ENCODE data around the gene A2M.

The A2M gene

DNA sequence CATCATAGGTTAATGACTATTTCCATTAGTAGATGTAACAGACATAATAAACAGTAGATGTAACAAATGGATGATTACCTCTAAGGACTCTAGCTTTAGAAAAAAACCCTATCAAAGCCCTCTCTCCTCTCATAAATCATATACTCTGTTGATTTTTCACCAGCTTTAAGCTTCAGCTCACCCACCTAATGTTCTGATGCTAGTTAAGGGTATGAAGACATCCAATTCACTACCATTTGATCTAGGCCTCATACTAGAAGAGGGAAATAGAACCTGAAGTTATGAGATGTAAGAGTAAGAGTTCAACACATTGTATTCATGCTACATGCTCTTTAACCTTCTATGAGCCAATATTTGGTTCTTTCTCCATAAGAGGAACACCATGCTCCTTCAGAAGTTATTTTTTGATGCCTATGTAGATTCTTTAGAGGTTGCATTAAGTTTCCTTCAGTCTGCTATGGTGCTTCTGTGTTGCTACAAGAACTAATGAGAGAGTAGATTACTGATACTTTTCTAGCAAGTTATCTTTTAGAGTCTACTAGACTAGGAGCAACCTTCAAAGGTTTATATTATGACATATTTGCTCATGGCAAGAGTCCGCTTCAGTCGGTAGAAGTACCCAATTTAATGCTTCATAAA, 16.0 kb downstream of the A2M start:
- DNase-seq (ENCODE audit: low read depth in 4 of 4, low spot score in 1 of 4) = no peak

DNA sequence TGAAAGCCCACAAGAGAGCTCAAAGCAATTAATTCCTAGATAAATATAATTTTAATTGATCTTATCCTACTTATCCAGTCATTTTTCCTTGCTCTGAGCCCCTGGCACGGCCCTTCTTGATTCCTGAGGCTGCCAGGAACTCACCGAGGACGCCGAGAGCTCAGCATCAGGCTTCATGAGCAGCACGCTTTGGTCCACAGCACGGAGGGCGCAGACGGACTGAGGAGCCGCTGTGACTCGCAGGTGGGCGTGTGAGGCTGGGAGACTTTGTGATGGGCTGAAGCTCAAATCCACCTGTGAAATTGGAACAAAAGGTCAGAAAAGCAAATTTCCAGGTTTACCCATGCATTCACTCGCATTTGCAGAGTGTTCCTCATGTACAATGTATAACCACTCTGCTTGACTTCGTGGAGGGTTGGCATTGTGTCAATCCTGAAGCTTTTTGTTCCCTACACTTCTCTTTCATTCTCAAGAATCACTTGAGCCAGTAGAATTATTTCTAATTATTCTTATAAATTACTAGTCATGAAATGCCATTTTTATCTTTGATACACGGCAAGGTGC, 17.2 kb downstream of the A2M start:
- DNase-seq (ENCODE audit: low read depth in 4 of 4, low spot score in 1 of 4) = no peak

DNA sequence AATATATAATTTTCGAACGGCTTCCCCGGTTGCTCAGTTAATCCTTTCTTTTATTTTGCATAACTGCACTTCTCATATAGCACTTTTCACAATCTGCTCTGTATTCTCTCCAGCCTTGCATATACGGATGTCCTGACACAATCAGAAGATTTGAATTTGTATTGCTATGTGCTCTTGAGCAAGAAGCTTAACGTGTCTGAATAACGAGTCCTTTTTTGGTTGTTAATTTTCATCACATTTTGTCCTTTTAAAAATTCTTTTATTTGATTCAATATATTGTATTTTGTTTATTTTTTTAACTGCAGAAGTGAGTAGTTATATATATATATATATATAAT, 17.6 kb downstream of the A2M start:
- DNase-seq (ENCODE audit: low read depth in 4 of 4, low spot score in 1 of 4) = no peak

DNA sequence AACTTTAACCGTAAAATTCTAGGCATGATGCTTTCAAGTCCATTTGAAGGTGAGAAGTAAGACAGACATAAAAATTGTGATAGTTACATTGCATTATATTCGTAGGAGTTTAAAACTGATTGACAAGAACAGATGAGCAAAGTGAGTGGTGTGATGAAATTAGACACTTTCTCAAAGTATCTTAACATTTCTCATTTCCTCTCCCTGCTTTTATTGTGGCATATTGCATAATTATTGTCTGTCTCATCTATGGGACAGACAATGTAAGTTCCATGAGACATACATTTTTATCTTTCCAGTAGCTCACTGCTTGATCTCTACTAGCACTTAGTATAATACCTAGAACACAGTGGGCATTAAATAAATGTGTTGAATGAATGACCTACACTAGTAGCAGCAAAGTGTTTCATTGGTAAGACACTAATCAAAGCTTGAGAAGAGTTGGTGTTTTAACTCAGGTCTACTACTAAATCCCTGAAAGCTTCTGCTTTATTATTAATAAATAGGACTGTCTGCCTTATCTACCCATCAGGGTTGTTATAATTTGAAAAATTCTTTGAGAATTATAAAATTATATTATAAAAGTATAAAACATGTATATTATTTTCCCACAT, 19.0 kb downstream of the A2M start:
- no peak for DNase-seq (ENCODE audit: low read depth in 4 of 4, low spot score in 1 of 4)

DNA sequence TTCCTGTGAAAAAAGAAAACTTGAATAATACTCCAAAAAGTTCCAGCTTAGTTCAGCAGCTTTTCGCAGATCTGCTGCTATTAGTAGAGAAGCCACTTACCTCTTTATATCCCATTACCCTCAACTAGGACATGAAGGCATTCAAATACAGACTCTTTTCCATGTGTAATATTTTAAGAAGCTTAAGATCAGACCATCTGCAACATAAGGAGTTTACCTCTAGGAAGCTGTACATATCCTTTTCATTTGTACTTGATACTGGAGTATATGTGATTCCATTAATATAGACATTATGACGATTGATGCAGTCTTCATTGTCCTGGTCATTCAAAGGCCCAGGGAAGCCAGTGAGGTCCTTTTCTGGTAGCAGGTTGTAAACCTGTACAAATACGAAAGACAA, 20.4 kb downstream of the A2M start:
- no peak for DNase-seq (ENCODE audit: low read depth in 4 of 4, low spot score in 1 of 4)

- no peak for DNase-seq (ENCODE audit: low read depth in 4 of 4, low spot score in 1 of 4)
Observed at GRCh38 chr12:9094512-9095206, 21.1 kb downstream of the A2M start.

DNA sequence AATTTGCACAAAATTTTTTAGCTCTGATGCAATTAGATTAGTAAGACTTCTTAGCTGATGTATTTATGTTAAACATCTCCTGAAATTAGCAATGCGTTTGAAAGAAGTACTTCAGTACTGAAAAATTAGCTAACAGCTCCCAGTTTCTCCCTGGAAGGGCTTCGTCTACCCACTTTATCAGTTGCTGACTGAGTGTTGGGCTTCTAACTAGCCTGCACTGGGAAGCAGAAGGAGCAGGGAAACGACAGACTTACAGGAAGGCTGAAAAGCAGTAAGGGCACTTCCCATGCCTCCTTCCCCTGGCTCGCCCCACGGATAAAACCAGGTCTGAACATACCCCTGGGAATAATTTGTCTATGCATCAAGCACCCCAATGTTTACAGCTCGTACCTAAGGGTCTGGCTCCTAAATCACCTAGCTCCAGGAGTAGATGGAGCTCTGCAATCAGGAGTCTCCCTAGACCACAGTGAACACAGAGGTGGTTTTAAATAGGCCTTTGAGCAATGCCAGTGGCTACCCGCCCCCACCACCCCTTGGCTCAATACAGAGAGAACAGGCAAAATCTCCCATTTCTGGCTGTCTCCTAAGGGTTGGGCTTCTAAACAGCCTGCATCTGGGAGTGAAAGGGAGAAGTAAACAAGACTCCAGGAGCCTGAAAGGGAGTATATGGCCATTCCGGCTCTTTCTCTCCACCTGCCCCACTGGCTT, 23.7 kb downstream of the A2M start:
- DNase-seq (ENCODE audit: low read depth in 4 of 4, low spot score in 1 of 4) = no peak

- DNase-seq (ENCODE audit: low read depth in 4 of 4, low spot score in 1 of 4) = no peak
Observed at GRCh38 chr12:9090220-9090619, 25.5 kb downstream of the A2M start.

DNA sequence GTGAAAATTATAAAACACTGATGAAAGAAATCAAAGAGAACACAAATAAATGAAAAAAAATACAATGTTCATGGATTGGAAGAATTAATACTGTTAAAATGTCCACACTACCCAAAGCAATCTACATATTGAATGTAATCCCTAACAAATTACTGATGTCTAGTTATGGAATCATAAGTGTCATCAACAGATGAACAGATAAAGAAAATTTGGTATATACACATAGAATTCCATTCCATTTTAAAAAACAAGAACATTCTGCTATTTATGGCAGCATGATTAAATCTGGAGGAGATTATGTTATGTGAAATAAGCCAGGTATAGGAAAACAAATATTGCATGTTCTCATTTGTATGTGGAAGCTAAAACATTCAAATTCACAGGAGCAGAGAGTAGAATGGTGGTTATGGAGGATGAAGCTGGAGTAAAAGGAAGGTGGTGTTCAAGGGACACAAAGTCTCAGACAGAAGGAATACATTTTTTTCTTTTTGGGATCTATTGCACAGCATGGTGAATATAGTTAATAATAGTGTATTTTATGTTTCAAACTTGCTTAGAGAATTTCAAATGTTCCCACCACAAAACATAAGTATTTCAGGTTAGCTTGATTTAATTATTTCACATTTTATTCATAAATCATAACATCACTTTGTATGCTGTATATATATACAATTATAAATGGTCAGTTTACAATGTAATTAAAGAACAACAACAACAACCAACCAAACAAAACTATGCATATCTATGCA, 28.5 kb downstream of the A2M start:
- no peak for DNase-seq (ENCODE audit: low read depth in 4 of 4, low spot score in 1 of 4)

GRCh38 chr12:9086087-9086486, 29.6 kb downstream of the A2M start:
- DNase-seq (ENCODE audit: low read depth in 4 of 4, low spot score in 1 of 4) = no peak

- DNase-seq (ENCODE audit: low read depth in 4 of 4, low spot score in 1 of 4) = no peak
Observed at GRCh38 chr12:9084417-9084816, 31.3 kb downstream of the A2M start.

DNA sequence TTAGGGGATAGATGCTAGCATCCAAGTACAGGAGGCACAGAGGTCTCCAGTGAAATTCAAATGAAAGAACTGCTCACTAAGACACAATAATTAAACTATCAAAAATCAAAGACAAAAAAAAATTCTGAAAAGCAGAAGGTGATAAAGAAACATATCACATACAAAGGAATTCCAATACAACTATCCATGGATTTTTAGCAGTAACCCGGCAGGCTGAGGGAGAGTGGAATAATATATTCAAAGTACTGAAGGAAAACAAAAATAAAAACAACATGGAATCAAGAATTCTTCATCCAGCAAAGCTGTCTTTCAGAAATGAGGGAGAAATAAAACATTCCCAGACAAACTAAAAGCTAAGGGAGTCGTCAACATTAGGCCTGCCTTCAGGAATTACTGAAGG, 31.9 kb downstream of the A2M start:
- no peak for DNase-seq (ENCODE audit: low read depth in 4 of 4, low spot score in 1 of 4)

DNA sequence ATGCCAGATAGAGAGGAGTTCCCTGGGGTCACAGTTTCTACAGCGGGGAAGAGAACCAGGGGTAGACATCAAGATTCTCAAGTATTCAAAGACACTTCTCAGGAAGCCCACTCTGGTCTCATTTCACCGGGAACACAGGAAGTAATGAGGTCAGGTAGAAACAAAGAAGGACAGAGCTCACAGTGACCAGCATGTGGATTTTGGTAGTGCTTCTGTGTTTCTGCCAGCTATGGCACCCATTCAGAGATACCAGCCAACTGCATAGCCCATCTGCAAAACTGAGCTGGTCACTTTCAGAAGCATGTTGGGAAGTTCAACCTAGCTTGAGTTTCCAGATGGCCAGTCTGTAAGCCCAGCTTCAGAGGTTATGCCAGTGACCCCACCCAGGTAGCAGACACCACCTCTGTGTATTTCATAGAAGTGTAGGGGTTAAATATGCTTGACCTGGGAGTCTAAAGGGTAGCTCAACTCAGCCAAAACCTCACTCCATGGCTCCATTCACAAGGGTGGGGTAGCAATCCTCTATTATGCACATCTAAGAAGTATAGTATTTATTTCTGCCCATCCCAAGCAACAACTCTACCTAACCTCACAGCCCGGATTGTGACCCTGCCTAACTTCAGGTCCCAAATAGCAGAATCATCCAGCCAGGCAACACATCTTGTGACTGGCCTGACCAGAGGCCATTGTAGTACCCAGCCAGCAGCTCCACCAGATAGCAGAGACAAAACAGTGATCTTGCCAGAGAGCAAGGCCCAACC, 33.9 kb downstream of the A2M start:
- DNase-seq (ENCODE audit: low read depth in 4 of 4, low spot score in 1 of 4) = no peak

GRCh38 chr12:9079883-9080675, 35.6 kb downstream of the A2M start:
- no peak for DNase-seq (ENCODE audit: low read depth in 4 of 4, low spot score in 1 of 4)

GRCh38 chr12:9079082-9079481, 36.6 kb downstream of the A2M start:
- DNase-seq (ENCODE audit: low read depth in 4 of 4, low spot score in 1 of 4) = no peak

GRCh38 chr12:9077152-9078031, 38.3 kb downstream of the A2M start:
- DNase-seq (ENCODE audit: low read depth in 4 of 4, low spot score in 1 of 4) = no peak

- DNase-seq (ENCODE audit: low read depth in 4 of 4, low spot score in 1 of 4) = no peak
Observed at GRCh38 chr12:9076733-9077132, 39.0 kb downstream of the A2M start.

DNA sequence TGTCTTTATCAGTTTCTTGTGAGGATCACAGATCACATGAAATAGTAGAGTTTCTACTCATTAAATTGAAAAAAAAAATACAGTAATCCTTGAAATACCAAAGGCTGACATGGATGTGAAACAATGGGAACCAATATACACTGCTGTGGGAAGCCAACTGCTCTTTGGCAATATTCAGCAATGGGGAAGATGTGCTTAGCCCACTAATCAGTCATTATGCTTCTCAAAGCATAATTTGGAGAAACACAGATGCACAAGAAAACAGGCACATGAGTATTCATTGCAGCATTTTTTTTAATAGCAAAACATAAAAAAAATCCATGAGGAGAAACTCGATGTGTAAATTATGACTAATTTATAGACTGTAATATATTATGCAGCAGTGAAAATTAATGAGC, 40.6 kb downstream of the A2M start:
- DNase-seq (ENCODE audit: low read depth in 4 of 4, low spot score in 1 of 4) = no peak

All from stimulated activated CD4-positive, alpha-beta T cell treated with anti-CD3 and anti-CD28 coated beads, Interleukin-1b, Interleukin-23, amount 100 ng/mL, for 24 hours (primary cell).